Stimulated activated CD8-positive, alpha-beta memory T cell treated with anti-CD3 and anti-CD28 coated beads, Interleukin-7, amount 100 ng/mL, for 4 hours (primary cell): ENCODE data around the gene WRAP73.
"Not testable (repeated sequence)": the region's sequence is repeated elsewhere in the genome, so short reads cannot be mapped to it uniquely, and the experiment has no call there.

ENCODE experiments used
- DNase-seq, 2 donors: peaks; one replicate each; pipeline ENCODE4 v3.0.0-alpha.2; 2020; ENCODE audit warnings: low read depth in 2 of 2

WRAP73 gene

GRCh38 chr1:3630161-3630611 is 19.7 kb downstream of the WRAP73 start:
- DNase-seq = no peak

GRCh38 chr1:3629561-3630160 is 20.2 kb downstream of the WRAP73 start:
- no peak for DNase-seq

- DNase-seq = no peak
Measured at GRCh38 chr1:3628445-3628844, 21.5 kb downstream of the WRAP73 start.

GRCh38 chr1:3627515-3628253 is 22.2 kb downstream of the WRAP73 start:
- no peak for DNase-seq

GRCh38 chr1:3626025-3626424 is 23.9 kb downstream of the WRAP73 start:
- DNase-seq = no peak

GRCh38 chr1:3625151-3625907 is 24.6 kb downstream of the WRAP73 start:
- no peak for DNase-seq

- DNase-seq = peak; percentile 95 to 96
Measured at GRCh38 chr1:3624200-3625136, 25.4 kb downstream of the WRAP73 start, which contains the start of gene TPRG1L. TSS of gene TPRG1L (plus strand) at chr1:3625015. CDS start at chr1:3625073, 58 bp downstream.

- no peak for DNase-seq
Measured at GRCh38 chr1:3623441-3624199, 26.3 kb downstream of the WRAP73 start.

GRCh38 chr1:3622102-3622501 is 27.8 kb downstream of the WRAP73 start:
- not testable (repeated sequence) for DNase-seq

GRCh38 chr1:3621151-3621671 is 28.7 kb downstream of the WRAP73 start:
- not testable (repeated sequence) for DNase-seq

- DNase-seq = no peak
Measured at GRCh38 chr1:3620708-3621107, 29.2 kb downstream of the WRAP73 start.

GRCh38 chr1:3618881-3619671 is 30.8 kb downstream of the WRAP73 start:
- peak; percentile 53 to 67 for DNase-seq

GRCh38 chr1:3618531-3618880 is 31.4 kb downstream of the WRAP73 start:
- DNase-seq = no peak

GRCh38 chr1:3617806-3618345 is 32.0 kb downstream of the WRAP73 start:
- DNase-seq = no peak

- DNase-seq = no peak
Measured at GRCh38 chr1:3616861-3617260, 33.0 kb downstream of the WRAP73 start.

- no peak for DNase-seq
Measured at GRCh38 chr1:3614755-3615742, 34.9 kb downstream of the WRAP73 start.

GRCh38 chr1:3612123-3612522 is 37.8 kb downstream of the WRAP73 start:
- no peak for DNase-seq
